Ascending aorta (tissue), 2 donors: ENCODE data around the gene NCLN. TPM values are rescaled to one million over a fixed set of nuclear protein-coding genes. Genes with fewer than 3 reads are reported as not detected.
A peak's percentile ranks its signal among the peaks of the same experiment; 100 is the strongest.

Experiments used
- DNase-seq, 2 donors: peaks; one replicate each; pipeline ENCODE4 v3.0.0-alpha.2; 2019; ENCODE audit warnings: low spot score in 2 of 2
- H3K27ac ChIP-seq, 2 donors: fragments of 200-600 bp; sonication (generic); one replicate each; pipeline ENCODE4 v1.5.1; 2016 to 2017; ENCODE audit warnings: mild to moderate bottlenecking in 1 of 2
- H3K27me3 ChIP-seq: fragments of 200-600 bp; sonication (generic); one replicate; pipeline ENCODE4 v1.5.1; 2017
- H3K36me3 ChIP-seq, 2 donors: fragments of 200-600 bp; sonication (generic); one replicate each; pipeline ENCODE4 v1.5.1; 2016
- H3K4me1 ChIP-seq, 2 donors: fragments of 200-600 bp; sonication (generic); one replicate each; pipeline ENCODE4 v1.5.1; 2016 to 2017; ENCODE audit warnings: mild to moderate bottlenecking in 1 of 2
- H3K4me3 ChIP-seq, 2 donors: fragments of 200-600 bp; sonication (generic); one replicate each; pipeline ENCODE4 v1.5.1; 2016 to 2017; ENCODE audit warnings: mild to moderate bottlenecking in 1 of 2
- H3K9me3 ChIP-seq, 2 donors: fragments of 200-600 bp; sonication (generic); one replicate each; pipeline ENCODE4 v1.5.1; 2016
- CTCF ChIP-seq, 3 experiments: fragments of 200-600 bp in 2 of 3; fragments of 450-650 bp in 1 of 3; sonication (generic) in 2 of 3; IDR thresholded peaks; one replicate each; pipeline ENCODE4 v1.5.1; 2016 to 2019; ENCODE audit warnings: antibody characterized with exemption in 3 of 3, mild to moderate bottlenecking in 1 of 3, moderate library complexity in 1 of 3
- intact Hi-C: fragments of 100-400 bp; cut with DNase I; formaldehyde crosslinking; loops from one replicate; pipeline ENCODE4 v1.15.1; 2023
- total RNA-seq: library from RNA; depleted of rRNA; stranded (reverse); fragments of >200 nt; gene quantifications from one replicate; pipeline ENCODE4 v1.1.0, GENCODE V29; 2016

The NCLN gene
- total RNA-seq: 118 TPM

GRCh38 chr19:3185461-3186159, at the start of gene NCLN:
TSS of gene NCLN (plus strand) at chr19:3185930. CDS start at chr19:3186031, 101 bp downstream.
- no peak for TF ChIP-seq CTCF (IDR thresholded peaks at IDR 0.05)
- intact Hi-C loops: loop anchor here (1.0 kb wide), 2 partner anchors 235 to 240 kb away; no protein-coding TSS in a partner anchor
- Histone ChIP-seq H3K36me3 (no peaks in the 10 kb centered on the region), H3K9me3 (no peaks in the 10 kb centered on the region), H3K27me3 (no peaks in the 10 kb centered on the region), H3K4me1 (peaks cover 13 to 16% of the 10 kb centered on the region in 2 donors), H3K27ac (peak within 1 kb of the TSS; percentile 60 to 75), H3K4me3 (peak within 1 kb of the TSS; percentile 89 to 98)
- DNase-seq: peak; percentile 78 to 96

- Histone ChIP-seq H3K9me3 (no peaks in the 10 kb centered on the region), H3K36me3 (no peaks in the 10 kb centered on the region), H3K4me3 (peak within 1 kb of the TSS; percentile 26 to 58), H3K27me3 (no peaks in the 10 kb centered on the region), H3K4me1 (no peaks in the 10 kb centered on the region), H3K27ac (peak within 1 kb of the TSS in 1 of 2 donors; percentile 44)
- no peak for TF ChIP-seq CTCF (IDR thresholded peaks at IDR 0.05)
- no peak for DNase-seq
- intact Hi-C loops: no loop called here
These were observed 49.6 kb upstream of the NCLN start, which contains the start of gene GNA15 for GRCh38 chr19:3135961-3136683. TSS of gene GNA15 (plus strand) at chr19:3136033. CDS start at chr19:3136451, 418 bp downstream.

- DNase-seq: no peak
- Histone ChIP-seq H3K36me3 (no peaks in the 10 kb centered on the region), H3K27ac (no peak overlapping the region), H3K4me1 (no peaks in the 10 kb centered on the region), H3K27me3 (no peaks in the 10 kb centered on the region), H3K4me3 (peak overlapping the region; percentile 26 to 58), H3K9me3 (no peaks in the 10 kb centered on the region)
- no peak for TF ChIP-seq CTCF (IDR thresholded peaks at IDR 0.05)
- intact Hi-C loops: no loop called here
These were observed 49.1 kb upstream of the NCLN start for GRCh38 chr19:3136684-3137055.

- intact Hi-C loops: no loop called here
- Histone ChIP-seq H3K27me3 (no peaks in the 10 kb centered on the region), H3K9me3 (no peaks in the 10 kb centered on the region), H3K36me3 (no peaks in the 10 kb centered on the region), H3K4me1 (no peaks in the 10 kb centered on the region), H3K27ac (no peak overlapping the region), H3K4me3 (peak overlapping the region; percentile 26 to 58)
- TF ChIP-seq CTCF (IDR thresholded peaks at IDR 0.05): no peak
- no peak for DNase-seq
These were observed 48.6 kb upstream of the NCLN start for GRCh38 chr19:3137119-3137518.

GRCh38 chr19:3138268-3138667, 47.5 kb upstream of the NCLN start:
- Histone ChIP-seq H3K36me3 (no peaks in the 10 kb centered on the region), H3K4me3 (no peak overlapping the region), H3K4me1 (no peaks in the 10 kb centered on the region), H3K27me3 (no peaks in the 10 kb centered on the region), H3K9me3 (no peaks in the 10 kb centered on the region), H3K27ac (no peak overlapping the region)
- DNase-seq: no peak
- TF ChIP-seq CTCF (IDR thresholded peaks at IDR 0.05): no peak
- intact Hi-C loops: no loop called here
